GM20431 (cell line): ENCODE data around the gene LBP.
"Not testable (repeated sequence)": the region's sequence is repeated elsewhere in the genome, so short reads cannot be mapped to it uniquely, and the experiment has no call there.

Experiments
- in situ Hi-C: fragments of 300-500 bp; cut with MseI, MboI; formaldehyde crosslinking; loops from one replicate; pipeline ENCODE4 v1.15.0; 2020; ENCODE audit warnings: low sequenced_read_pairs; ENCODE audit not compliant: unreplicated experiment

Gene LBP

DNA sequence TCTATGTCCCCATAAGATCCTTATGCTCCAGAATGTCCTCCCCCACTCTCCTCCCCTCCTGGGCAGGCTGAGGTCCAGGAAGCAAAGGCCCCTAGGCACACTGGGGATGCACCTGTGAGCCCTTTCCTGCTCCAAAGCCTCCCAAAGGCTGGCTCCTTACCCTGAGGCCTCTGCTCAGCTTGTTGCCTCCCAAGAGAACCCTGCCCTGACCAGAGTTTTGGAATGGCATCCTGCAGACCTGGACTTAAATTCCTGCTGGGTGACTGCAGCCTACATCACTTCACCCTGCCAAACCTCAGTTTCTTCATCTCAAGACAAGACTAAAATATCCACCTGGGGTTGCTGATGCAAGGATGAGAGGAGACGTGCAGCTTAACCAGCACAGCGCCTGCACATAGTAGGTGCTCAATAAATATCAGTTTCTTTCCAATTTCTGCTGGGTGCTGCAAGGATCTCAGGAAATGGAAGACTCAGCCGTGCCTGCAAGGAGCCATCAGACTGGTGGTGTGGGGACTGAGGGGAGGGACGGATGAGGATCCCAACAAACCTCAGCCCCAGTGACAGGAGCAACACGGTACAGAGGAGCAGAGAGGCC lies 2.1 kb upstream of the LBP start:
- in situ Hi-C loops = no loop called here

DNA sequence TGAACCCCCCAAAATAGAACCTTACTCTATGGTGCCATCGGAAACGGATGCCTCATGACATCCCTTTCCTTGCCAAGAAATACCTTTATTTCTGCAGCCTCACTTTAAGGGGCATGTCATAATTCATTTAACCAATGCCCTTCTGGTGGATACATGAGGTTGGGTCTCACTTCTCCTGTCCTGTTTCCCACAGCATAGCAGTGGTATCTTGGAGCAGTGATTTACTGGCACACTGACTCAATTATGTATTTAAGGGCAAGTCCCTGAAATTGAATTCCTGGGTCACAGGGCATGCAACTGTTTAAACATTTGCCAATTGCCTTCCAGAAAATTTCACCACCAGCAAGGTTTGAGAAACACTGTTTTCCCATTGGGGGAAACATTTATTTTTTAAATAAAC lies 639 bp upstream of the LBP start:
- in situ Hi-C loops = no loop called here

DNA sequence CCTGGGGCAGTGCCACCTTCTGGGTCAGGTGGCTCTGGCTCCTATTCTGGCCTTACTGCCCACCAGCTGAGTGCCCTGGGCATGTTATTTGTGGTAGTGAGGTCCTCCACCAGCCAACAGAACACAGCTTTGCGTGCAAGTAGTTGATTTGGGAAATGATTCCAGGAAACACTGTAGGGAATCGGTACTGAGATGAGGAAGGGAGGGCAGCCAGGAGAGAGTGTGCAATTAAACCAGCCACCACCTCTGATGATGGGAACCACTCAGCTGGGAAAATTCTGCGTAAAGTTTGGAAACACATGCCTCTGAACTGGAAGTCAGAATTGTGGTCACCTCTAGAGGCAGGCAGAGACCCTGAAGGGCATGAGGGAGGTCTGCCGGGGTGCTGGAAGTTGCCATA lies 459 bp downstream of the LBP start:
- in situ Hi-C loops = no loop called here

- in situ Hi-C loops = no loop called here
These were observed 3.6 kb downstream of the LBP start for GRCh38 chr20:38349856-38350255.

DNA sequence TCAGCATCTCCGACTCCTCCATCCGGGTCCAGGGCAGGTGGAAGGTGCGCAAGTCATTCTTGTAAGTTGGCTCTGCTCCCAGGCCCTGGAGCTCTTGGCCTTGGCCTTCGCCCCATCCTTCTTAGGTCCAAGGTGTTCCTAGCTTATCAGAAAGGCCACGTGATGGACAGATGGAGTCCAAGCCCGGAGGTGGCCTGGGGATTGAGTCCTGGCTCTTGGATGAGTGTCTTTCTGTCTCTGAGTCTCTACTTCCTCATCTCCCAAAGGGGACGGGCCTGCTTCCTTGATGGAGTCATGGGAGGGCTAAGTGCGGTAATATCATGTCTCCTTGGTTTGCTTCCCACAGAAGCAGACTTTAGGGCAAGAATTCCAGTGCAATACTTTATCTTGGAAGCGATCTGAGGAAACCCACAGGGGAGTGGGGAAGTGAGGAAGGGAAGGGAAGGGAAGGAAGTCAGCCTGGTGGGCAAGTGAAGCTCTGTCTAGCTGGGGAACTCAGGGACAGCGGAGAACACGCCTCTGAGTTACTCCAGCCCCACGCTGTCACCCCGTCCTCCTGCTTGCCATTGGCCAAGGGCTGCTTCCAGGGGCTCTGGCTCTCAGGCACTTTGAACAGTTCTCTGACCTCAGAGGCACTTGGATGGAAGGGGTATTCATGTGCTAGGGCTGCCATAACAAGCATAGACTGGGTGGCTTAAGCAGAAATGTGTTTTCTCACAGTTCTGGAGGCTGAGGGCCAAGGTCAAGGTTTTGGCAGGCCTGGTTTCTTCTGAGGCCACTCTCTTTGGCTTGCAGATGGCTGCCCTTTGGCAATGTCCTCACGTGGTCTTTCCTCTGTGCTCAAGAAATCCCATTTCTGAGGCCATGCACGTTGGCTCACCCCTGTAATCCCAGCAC lies 4.8 kb downstream of the LBP start:
- in situ Hi-C loops = no loop called here

- in situ Hi-C loops = no loop called here
These were observed 7.0 kb downstream of the LBP start for GRCh38 chr20:38353316-38353715.

- in situ Hi-C loops = no loop called here
These were observed 7.9 kb downstream of the LBP start for GRCh38 chr20:38354227-38354626.

DNA sequence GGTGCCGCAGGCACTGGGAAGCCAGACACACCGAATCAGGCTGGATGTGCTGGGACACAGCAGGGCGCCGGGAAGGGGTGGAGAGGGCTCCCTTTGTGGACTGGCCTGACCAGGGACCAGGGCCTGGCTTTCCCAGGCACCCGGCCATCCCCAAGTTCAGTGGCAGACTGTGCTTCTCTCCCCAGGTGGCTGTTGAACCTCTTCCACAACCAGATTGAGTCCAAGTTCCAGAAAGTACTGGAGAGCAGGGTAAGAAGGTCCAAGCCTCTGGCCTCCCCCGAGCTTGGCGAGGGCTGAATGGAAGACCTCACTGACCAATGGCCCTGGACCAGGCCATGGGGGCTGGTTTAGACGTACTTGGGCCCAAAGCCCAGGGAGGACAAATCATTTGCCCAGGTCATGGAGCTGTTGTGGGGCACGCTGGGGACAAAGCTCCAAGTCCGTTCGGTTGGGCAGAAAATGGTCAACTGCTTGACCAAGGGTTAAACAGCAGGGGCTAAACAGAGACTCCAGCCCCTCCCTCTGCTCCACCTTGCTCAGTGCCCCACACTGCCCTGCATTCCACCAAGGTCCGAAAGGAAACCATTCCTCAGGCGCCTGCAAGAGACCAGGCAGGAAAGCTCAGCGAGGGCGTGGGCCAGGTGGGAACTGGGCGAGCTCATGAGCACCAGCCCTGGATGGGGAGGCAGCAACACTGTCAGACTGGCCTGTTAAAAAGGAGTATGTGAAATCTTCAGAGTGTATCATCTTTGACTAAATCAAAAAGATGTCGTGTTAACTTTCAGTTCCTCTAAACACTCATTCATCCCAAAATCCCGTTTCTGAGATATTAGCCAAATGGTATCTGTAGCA lies 9.1 kb downstream of the LBP start:
- in situ Hi-C loops = no loop called here

GRCh38 chr20:38357653-38358207 lies 11.4 kb downstream of the LBP start:
- in situ Hi-C loops = no loop called here

- in situ Hi-C loops = no loop called here
These were observed 12.3 kb downstream of the LBP start for GRCh38 chr20:38358556-38358955.

DNA sequence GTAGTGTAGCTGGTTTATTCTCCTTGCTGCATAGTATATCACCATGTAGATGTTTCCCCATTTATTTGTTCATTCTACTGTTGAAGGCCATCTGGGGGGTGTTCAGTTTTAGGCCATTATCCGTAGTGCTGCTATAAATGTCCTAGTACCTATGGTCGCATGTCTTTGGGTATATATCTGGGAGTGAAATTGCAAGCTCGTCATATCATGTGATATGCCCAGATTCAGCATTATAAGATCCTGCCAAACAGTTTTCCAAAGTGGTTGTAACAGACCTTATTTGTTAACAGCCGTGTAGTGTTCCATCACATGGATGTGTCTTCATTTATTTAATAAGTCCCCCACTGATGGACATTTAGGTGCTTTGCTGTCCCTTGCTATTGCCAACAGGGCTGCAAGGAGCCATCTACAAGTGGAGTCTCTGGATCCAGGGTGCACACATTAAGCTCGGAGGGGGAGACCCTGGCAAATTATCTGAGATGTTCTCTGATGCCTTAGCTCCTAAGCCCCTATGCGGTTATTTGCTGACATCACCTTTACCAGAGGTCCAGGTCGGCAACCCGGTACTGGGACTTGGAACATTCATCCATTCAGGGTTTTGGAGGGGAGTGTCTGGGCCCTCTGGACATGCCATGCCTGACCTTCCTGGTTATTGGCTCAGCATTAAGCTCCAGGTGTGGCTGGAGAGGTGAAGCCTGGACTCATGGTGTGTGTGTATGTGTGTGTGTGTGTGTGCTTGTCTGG lies 16.9 kb downstream of the LBP start:
- in situ Hi-C loops = no loop called here

- in situ Hi-C loops = no loop called here
These were observed 23.1 kb downstream of the LBP start for GRCh38 chr20:38369389-38369788.

- in situ Hi-C loops = no loop called here
These were observed 26.5 kb downstream of the LBP start for GRCh38 chr20:38372806-38373205.

DNA sequence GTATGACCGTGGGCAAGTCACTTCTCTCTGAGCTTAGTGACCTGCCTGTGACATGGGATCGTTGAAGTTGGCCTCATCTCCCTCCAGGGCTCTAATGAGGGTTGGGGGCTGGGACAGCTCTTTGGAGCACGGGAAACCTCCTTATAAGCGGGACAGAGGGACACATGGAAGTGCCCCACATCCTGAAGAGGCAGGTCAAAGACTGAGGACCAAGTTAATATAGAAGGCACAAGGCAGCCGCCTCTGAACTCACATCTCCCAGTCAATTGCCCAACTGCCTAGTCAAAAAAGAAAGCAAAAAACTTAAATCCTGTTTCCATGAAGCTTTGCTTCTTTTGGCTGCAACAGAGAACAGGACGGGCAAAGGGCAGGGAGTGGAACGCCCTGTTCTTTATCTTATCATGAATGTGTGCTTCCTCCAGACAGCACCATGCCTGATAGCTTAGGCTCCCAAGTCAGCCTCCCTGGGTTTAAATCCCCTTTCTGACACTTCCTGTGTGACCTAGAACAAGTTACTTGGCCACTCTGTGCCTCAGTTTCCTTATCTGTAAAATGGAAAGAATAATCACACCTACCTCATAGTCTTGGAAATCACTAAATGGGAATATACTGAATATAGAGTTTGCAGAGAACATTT lies 27.1 kb downstream of the LBP start:
- in situ Hi-C loops = no loop called here

DNA sequence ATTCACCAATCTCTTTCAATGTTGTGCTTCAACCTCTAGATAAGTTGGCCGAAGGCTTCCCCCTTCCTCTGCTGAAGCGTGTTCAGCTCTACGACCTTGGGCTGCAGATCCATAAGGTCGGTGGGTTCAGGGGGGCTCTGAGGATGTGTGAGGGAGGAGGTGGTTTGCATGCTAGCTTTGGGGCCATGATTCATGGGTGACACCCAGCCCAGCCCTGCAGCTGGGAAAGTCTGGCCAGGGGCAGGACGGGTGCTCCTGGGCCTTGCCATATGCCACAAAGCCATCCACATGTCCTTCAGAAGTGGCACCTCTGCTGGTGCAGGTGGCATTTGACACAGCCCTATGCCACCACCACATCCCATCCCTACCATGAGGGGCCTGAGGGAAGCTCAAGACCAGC lies 27.6 kb downstream of the LBP start:
- in situ Hi-C loops = no loop called here

- in situ Hi-C loops = no loop called here
These were observed 30.9 kb downstream of the LBP start for GRCh38 chr20:38377039-38377685.

DNA sequence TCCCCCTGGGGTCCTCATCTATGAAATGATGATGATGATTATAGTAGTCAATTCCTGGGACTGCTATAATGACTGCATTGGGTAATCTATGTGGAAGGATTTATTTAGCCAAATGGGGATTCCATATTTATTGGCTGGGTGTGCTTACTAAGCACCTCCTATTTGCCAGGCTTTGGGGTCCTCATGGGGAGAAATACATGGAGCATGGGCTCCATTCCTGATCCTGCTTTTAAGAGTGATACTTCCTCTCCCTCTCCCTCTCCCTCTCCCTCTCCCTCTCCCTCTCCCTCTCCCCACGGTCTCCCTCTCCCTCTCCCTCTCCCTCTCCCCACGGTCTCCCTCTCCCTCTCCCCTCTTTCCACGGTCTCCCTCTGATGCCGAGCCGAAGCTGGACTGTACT lies 31.6 kb downstream of the LBP start:
- in situ Hi-C loops = not testable (repeated sequence)

DNA sequence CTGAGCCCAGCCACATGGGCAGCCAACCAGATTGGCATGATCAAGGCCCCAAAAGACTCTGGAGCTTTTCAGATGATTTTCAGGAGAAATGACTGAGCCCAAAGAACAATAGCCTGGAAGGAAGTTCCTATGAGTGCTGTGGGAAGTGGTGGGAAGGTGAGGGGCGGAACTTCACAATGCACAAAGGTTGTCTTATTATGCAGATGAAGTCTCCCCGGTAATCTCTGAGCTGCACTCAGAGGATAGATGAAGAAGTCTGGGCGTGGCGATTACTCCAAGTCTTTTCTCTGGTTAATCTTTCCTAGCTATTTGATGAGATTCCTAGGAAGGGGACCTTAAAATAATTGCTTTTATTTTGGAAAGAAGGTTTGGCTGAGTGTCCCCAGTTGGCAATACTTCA lies 36.9 kb downstream of the LBP start:
- in situ Hi-C loops = no loop called here

- in situ Hi-C loops = no loop called here
These were observed 39.7 kb downstream of the LBP start for GRCh38 chr20:38386004-38386403.
